ENCODE data around the gene SHC3.

SHC3 gene

GRCh38 chr9:89104821-89105220 lies 73.8 kb downstream of the SHC3 start:
- DNase-seq: no peak

GRCh38 chr9:89097219-89097618 lies 81.4 kb downstream of the SHC3 start:
- DNase-seq: no peak

GRCh38 chr9:89096807-89097206 lies 81.8 kb downstream of the SHC3 start:
- no peak for DNase-seq

- DNase-seq: no peak
Observed at GRCh38 chr9:89095761-89096528, 82.7 kb downstream of the SHC3 start.

GRCh38 chr9:89093201-89093975 lies 85.2 kb downstream of the SHC3 start:
- no peak for DNase-seq

- no peak for DNase-seq
Observed at GRCh38 chr9:89089176-89089575, 89.4 kb downstream of the SHC3 start.

DNA sequence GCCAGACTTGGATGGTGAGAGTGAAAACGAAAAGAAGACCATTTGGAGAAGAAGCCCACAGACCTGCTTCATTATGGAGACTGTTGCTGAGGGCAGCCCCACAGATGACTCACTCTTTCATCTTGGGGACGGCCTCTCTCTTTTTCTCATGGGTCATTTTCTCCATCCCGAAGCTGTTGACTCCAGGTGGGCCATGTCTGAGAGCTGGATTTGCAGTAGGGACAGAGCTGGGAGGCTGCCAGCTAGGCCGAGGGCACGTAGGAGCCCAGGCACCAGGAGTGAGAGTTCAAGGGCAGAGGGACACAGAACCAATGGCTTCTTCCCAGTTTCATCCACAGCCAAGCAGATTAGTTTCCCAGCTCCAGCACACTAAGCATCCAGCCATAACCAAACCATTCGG lies 95.0 kb downstream of the SHC3 start:
- no peak for DNase-seq

DNA sequence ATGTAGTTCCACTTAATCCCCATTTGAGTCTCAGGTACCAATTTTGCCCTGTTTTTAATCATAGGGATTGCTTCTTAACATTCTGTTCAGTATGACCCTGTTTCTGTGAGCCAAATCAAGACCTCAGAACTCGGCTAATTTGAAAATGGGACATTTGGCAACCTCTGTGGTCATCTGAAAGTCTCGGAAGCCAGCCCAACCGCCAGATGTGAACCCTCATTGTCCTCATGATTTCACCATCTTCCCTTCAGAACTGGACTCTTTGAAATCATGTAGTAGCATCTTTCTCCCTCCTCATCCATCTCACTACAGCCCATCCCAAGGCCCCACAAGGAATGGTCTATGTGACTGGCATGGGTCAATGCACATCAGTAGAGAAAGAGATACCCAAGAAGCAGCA lies 98.4 kb downstream of the SHC3 start:
- DNase-seq: no peak

GRCh38 chr9:89079391-89079790 lies 99.2 kb downstream of the SHC3 start:
- no peak for DNase-seq

GRCh38 chr9:89078860-89079259 lies 99.8 kb downstream of the SHC3 start:
- no peak for DNase-seq

DNA sequence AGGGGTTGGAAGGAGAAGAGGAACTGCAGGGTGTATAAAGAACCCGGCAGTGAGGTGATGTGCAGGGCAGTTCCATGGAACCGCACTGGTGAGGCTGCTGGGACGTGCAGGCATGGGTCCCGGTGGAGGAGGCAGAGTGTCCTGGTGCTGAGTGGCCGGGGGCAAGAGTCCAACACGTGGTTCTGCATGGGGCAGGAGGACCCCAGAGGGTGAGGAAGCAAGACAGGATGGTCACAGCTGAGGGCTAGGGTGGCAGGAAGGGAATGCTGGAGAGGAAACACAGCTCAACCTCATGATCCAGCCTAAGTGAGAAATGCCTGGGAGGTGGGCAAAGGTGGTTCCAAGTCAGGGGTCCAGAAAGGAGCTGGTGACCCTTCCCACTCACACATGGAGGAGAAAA lies 100.2 kb downstream of the SHC3 start:
- DNase-seq: no peak

GRCh38 chr9:89077519-89077918 lies 101.1 kb downstream of the SHC3 start:
- DNase-seq: no peak

DNA sequence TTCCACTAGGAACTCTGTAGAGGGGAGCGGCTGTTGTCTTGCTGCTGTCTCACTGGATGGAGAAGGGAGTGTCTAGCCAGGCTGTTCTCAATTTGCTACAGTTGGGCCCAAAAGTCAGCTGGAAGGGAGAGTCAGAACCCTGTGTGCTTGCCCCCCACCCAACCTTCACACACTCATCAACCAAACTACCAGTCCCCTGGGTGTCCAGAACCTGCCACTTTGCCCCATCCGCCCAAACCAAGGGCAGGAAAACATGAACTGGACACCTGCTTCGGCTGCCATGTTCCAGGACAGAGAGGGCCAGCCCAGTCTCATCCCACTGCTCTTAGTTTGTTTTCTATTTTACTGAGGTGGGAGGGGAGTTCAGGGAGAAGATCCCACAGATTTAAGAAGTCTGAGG lies 105.2 kb downstream of the SHC3 start:
- DNase-seq: no peak

GRCh38 chr9:89071591-89071990 lies 107.0 kb downstream of the SHC3 start:
- DNase-seq: no peak

DNA sequence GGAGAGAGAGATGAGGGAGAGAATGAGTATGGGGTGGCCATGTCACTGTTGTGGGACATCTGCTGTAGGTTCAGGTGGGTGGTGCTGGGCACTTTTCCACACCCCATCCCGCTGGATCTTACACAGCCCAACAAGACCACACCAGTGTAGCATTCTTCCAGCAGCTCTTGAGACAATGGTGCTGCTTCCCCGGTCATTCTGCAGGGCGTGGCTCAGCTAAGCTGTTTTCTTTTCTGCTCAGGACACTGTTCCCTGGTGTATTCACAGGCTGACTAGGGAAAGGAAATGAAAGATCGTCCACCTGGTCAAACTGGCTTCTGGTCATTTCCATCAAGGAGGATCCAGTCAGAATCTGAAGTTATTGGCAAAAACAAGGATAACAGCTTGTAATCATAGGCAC lies 111.8 kb downstream of the SHC3 start:
- no peak for DNase-seq

DNA sequence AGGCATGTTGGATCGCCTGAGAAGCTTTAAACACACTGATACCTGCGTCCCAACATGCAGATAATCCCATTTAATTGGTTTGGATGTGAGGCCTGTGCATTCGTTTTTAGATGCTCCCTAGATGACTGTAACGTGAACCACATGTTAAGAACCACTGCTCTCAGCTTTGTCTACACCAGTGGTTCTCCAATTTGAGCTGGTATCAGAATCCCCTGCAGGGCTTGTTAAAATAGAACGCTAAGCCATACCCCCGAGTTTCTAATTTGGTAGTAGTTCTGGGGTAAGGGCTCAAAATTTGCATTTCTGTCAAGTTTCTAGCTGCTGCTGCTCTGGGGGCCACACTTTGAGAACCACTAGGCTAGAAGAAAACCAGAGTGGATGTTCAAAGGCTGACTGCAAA lies 112.7 kb downstream of the SHC3 start:
- DNase-seq: no peak

DNA sequence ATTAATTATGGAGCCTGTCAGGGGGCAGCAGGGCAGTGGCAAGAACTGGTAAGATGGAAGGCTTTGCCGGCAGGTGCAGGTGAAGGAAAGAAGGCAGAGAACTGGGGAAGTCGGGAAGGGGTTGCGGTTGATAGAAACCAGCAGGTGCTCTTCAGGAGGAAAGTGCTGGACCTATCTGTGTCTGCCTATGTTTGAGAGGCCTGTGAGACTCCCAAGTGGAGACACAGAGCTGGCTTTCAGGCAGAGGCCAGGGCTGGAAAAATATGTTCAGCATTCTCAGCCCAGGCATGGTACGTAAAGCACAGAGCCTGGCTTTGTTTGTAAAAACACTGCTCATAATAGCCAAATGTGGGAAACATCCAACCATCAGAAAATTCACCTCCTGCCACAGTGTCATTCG lies 117.8 kb downstream of the SHC3 start:
- no peak for DNase-seq

DNA sequence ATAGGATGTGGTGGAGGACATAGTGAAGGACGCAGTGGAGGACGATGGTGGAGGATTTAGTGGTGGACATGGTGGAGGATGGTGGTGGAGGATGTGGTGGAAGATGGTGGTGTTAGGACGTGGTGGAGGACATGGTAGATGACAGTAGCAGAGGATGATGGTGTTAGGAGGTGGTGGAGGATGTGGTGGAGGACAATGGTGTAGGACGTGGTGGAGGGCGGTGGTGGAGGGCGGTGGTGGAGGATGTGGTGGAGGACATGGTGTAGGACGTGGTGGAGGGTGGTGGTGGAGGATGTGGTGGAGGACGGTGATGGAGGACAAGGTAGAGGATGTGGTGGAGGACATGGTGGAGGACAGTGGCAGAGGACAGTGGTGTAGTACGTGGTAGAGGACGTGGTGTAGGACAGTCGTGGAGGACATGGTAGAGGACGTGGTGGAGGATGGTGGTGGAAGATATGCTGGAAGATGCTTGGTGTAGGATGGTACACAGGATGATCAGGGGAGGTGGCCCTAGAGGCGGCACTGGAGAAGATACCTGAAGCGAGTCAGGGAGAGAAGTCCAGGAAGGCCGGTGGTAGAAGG lies 118.6 kb downstream of the SHC3 start:
- DNase-seq: no peak

- DNase-seq: no peak
Observed at GRCh38 chr9:89058906-89059305, 119.7 kb downstream of the SHC3 start.

GRCh38 chr9:89054865-89055495 lies 123.6 kb downstream of the SHC3 start:
- no peak for DNase-seq

DNA sequence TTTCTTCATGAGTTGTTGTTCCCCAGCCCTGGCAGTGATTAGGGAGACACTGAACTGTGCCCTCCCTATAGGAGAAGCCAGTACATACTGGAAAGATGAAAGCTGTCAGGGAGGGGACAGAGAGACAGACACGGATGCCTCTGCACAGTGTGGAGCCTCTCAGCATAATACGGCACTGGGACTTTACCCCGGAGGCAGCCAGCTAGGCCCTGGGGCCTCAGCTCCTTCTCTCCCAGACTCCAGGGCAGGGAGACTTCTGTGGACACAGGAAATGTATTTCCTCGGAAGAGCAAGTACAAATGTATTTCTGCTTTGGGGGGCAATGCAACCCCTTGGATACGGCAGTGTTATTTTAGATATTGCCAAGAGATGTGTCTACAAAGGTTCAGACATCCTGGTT lies 125.3 kb downstream of the SHC3 start:
- no peak for DNase-seq

GRCh38 chr9:89052470-89053097 lies 126.0 kb downstream of the SHC3 start:
- DNase-seq: no peak

DNA sequence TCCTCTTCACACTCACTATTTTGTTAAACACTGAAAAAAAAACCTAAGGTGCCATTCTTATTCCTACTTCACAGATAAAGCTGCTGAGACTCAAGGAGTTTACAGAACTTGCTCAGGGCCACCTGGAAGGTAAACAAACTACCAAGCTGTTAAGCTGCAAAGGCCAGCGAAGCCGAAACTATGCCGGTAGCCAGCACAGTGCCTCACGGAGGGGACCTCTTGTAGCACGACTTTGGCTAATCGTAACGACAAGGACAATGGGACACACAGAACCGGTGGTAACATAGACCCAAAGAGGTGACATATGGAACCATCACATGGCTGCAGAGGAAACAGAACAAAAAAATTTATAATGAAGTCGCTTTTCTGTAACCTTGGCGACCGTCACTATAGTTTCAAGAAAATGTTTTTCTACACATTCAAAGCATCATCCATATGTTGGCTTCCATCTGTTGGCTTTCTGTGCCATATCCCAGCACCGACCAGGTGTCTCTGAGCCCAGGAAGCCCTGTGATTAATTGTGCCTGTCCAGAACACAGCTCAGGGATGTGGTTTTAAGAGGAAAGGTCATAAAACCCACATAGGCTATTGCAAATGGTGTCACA lies 127.1 kb downstream of the SHC3 start:
- no peak for DNase-seq

Data from cortex of kidney (tissue), 1 donor.